Posterior vena cava (tissue), 2 donors: ENCODE data around the gene KLK4. TPM values are rescaled to one million over a fixed set of nuclear protein-coding genes. Genes with fewer than 3 reads are reported as not detected.
"Not testable (repeated sequence)": the region's sequence is repeated elsewhere in the genome, so short reads cannot be mapped to it uniquely, and the experiment has no call there.

Source experiments
- DNase-seq: peaks from one replicate; pipeline ENCODE4 v3.0.0-alpha.2; 2020; ENCODE audit warnings: low spot score
- intact Hi-C, 2 donors: fragments of 100-400 bp; cut with DNase I; formaldehyde crosslinking; loops; one replicate each; pipeline versions ENCODE4 v1.14.1 to v1.14.2; 2022 to 2023
- total RNA-seq, 2 donors: library from RNA; stranded (reverse); fragmentation: NEBNext Ultra II Directional; extraction: Animal tissue kit (Norgen Biotek cat#: 25700); gene quantifications; one replicate each; pipeline ENCODE4 v1.2.1, GENCODE V29; 2021
- donor health status: DM: yes; HTN: yes; CAD: no.
- donor health status: DM: yes; HTN: yes; CAD: no.

The KLK4 gene
- total RNA-seq, 2 donors from 2014 or later: not detected

- intact Hi-C loops: no loop called here
- DNase-seq: no peak
Measured at GRCh38 chr19:50921426-50922316, 10.5 kb upstream of the KLK4 start.

GRCh38 chr19:50916069-50916468, 4.9 kb upstream of the KLK4 start:
- intact Hi-C loops: no loop called here
- no peak for DNase-seq

DNA sequence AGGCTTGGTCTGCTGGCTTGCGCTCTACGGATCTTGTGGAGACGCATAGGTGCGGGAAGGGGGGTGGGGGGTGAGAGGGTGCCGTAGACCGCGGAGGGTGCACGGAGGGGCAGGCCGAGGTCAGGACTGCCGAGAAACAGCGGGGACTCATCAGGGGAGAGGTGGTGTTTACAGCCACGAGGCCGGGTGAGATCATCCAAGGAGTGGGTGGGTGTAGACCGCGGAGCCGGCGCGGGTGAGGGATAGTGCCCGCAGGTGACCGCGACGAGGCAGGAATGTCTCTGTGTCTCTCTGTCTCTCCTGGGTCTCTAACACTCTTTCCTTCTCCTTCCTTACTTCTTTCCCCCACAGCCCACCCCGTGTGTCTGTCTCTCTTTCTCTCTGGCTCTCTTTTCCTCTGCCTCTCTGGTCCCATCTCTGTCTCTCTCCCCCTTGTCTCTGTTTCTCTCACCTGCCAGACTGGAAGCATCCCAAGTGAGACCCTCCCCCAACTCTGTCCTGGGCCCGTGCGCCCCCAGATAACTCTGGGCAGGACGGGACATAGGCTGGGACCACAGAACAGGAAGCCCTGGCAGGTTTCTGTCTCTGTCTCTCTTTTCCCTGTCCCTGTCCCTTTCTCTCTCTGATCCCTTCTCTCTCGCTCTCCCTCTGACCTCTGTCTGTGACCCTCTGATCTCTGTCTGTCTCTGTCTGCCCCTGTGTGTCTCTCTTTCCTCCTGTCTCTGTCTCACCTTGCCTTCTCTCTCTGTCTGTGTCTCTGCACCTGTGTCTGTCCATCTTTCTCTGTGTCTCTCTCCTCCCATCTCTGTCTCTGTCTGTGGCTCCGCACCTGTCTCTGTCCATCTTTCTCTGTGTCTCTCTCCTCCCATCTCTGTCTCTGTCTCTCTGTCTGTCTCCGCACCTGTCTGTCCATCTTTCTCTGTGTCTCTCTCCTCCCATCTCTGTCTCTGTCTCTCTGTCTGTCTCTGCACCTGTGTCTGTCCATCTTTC, 1.8 kb upstream of the KLK4 start:
- intact Hi-C loops: no loop called here
- DNase-seq: no peak

DNA sequence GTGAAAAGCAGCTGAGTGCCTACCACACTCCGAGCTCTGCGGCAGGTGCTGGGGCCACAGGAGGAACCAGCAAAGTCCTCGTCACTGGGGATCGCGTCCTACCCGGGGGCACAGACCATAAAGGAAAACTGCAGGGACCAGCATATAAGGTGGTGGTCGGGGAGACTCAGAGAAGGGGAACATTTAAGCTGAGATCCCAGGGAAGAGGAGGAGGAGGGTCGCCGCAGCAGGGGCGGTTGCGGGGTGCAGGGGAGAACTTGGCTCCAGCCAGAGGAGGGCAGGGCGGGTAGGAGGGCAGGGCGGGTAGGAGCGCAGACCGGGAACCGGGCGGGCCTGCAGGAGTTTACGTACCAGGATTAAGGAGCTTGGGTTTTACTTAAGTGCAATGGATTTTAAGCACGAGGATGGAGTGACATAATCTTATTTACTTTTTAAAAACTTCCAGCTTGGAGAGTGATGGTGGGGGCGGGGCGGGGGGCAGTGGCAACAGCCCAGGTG, 956 bp upstream of the KLK4 start:
- intact Hi-C loops: no loop called here
- DNase-seq: no peak

DNA sequence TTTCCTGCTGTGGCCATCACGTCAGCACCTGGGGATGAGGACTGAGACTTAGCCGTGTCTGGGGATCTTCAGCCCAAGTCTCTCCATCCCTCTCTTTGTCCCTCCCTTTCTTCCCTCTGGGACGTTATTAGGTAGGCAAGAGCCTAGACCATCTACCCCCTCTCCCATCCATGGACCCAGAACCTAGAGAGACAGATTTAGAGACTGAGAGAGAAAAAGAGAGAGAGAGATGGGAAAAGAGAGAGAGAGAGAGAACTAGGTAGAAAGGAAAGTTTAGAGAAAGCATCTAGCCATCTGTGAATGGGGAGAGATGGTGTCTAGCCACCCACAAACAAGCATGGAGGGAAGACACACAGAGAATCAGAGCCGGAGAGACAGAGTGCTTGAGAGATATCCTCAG, 473 bp downstream of the KLK4 start:
- intact Hi-C loops: no loop called here
- DNase-seq: no peak

DNA sequence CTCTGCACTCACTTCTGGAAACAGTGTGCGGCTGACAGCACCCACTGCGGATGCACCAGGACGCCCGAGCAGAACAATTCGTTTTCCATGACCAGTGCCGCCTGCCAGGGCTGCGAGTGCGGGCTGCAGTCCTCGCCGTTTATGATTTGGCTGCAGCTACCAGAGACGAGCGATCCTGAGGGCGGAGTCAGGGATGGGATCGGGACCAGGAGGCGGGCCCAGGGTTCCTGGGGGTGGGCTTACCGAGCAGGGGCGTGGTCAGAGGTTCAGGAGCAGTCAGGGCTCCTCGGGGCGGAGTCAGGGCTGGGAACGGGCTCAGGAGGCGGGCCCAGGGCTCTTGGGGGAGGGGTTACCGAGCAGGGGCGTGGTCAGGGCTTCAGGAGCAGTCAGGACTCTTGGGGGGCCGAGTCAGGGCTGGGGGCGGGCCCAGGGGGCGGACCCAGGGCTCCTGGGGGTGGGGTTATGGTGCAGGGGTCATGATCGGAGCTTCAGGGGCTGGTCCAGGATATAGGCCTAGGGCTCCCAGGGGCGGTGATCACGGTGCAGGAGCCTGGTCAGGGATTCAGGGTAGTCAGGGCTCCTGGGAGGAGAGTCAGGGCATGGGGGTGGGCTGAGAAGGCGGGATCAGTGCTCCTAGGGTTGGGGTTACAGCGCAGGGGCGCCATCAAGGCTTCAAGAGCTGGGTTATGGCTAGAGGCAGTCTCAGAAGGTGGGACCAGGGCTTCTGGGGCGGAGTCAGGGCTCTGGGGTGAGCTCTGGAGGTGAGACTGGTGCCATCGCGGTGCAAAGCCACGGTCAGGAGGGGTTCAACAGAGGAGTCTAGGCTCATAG, 1.7 kb downstream of the KLK4 start:
- DNase-seq: no peak
- intact Hi-C loops: no loop called here

- intact Hi-C loops: no loop called here
Measured at GRCh38 chr19:50908336-50908735, 2.9 kb downstream of the KLK4 start.

GRCh38 chr19:50906217-50906616, 5.0 kb downstream of the KLK4 start:
- no peak for DNase-seq
- intact Hi-C loops: no loop called here

More at GRCh38 chr19:50908336-50908735, 2.9 kb downstream of the KLK4 start:
- DNase-seq: no peak

- DNase-seq: no peak
- intact Hi-C loops: no loop called here
Measured at GRCh38 chr19:50902640-50903039, 8.6 kb downstream of the KLK4 start.

DNA sequence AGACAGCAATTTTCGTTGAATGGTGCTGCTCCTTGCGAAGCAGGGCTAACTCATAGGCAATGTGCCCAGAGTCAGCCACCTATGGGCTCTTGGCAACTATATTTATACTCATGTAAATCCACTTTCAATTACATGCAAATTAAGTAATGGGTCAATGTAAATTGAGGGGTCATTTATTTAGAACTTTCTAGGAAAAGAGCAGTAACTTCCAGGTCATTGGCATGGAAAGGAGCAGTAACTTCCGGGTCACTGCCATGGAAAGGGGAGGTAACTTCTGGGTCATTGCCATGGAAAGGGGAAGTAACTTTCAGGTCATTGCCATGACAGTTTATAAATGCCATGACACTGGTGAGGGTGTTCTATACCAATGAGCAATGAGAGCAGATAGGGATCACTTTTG, 11.6 kb downstream of the KLK4 start:
- no peak for DNase-seq
- intact Hi-C loops: no loop called here

DNA sequence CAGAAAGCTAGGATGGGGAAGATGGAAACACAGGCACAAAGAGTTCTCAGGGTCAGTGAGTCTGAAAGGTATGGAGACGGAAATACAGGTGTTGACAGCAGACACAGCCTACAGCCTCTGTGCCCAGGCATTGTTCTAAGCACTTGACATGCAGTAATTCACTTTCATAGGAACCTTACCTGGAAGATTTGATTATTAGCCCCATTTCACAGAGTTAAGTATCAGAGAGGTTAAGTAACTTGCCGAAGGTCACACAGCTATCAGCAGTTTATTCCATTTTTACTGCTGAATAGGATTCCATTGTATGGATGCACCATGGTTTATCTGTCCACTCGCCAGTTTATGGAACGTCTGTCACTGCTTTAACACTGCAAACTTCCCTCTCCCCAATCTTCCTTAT, 13.2 kb downstream of the KLK4 start:
- DNase-seq: no peak
- intact Hi-C loops: no loop called here

DNA sequence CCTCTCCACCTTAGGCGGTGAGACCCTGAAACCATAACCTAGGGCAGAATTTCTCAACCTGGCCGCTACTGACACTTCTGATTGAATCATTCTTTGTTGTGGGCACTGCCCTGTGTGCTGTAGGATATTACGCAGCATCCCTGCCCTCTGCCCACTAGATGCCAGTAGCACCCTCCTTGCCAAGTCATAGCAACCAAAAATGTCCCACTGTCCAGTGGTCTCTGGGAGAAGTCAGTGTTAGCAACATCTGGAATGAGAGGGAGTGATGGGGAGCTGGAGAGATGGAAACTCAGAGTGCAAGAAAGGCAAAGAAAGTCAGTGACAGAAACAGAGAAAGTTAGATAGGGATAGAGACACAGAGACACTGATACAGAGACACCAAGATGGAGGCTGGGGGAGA, 13.6 kb downstream of the KLK4 start:
- intact Hi-C loops: no loop called here
- no peak for DNase-seq

- intact Hi-C loops: no loop called here
Measured at GRCh38 chr19:50897191-50897607, 14.0 kb downstream of the KLK4 start.

GRCh38 chr19:50896591-50897190, 14.5 kb downstream of the KLK4 start:
- no peak for DNase-seq
- intact Hi-C loops: no loop called here

More at GRCh38 chr19:50897191-50897607, 14.0 kb downstream of the KLK4 start:
- DNase-seq: no peak

GRCh38 chr19:50896089-50896590, 15.1 kb downstream of the KLK4 start:
- DNase-seq, intact Hi-C loops: not testable (repeated sequence)

DNA sequence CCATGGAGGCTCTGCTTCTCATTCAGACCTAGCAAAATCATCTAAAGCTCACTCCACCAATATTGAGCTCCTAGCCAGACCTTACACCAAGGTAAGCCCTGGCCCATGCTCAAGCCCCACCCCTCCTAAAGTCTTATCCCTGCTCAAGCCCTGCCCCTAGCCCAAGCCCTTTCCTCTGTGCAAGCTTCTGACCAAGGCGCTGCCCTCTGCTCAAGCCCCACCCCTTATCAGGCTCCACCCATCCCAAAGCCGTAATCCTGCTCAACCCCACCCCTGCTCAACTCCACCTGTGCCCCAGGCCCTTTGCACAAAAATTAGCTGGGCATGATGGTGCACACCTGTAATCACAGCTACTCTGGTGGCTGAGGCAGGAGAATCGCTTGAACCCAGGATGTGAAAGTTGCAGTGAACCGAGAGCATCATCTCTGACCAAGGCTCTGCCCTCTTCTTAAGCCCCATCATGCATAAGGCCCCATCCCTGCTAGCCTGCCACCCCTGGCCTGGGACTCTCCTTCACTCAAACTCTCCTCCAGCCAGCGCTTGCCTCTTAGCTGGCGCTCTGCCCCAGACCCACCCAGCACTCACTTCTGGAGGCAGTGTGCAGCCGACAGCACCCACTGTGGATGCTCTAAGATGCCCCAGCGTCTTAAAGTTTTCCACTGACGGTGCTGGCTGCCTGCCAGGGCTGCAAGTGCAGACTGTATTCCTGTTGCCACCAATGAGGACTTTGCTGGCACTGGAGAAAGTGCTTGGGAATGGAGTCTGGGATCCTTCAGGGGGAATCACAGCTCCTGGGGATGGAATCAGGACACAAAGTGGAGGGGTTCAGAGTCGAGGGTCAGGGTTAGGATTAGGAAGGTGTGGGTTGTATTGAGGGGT, 16.5 kb downstream of the KLK4 start:
- no peak for DNase-seq
- intact Hi-C loops: no loop called here

- intact Hi-C loops: no loop called here
- no peak for DNase-seq
Measured at GRCh38 chr19:50893047-50893736, 18.0 kb downstream of the KLK4 start.
